ENCODE data around the gene TRPC4. TPM values are rescaled to one million over a fixed set of nuclear protein-coding genes. Genes with fewer than 3 reads are reported as not detected.

Gene TRPC4
- total RNA-seq, 1 experiment from 2014 or later, result 8.0 TPM

DNA sequence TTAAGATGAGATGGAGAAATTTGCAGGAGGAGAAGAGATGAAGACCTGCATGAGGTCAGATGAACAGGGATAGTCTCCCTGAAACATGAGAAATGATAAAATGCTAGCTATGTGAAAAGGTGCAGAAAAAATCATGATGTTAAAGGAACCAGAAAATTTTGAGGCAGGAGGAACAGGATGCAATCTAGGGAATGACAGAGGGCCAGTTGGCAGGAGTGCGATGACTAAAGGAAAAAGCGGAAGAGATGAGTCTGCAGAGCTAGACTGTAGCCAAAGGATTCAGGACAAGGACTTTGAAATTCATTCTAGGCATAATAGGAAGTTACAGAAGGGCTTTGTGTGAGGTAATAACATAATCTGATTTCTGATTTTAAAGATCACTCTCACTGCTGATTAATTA is 77.9 kb downstream of the TRPC4 start:
- peak overlapping the region; percentile 54; the same call in 1 of the 2 replicates for H3K27ac Mint-ChIP-seq
- no peaks in the 10 kb centered on the region for H3K27me3 Mint-ChIP-seq (ENCODE audit: low read depth)
- H3K36me3 Mint-ChIP-seq, result no peaks in the 10 kb centered on the region
- no peak for ATAC-seq
- ChIA-PET POLR2A (no interaction called here), CTCF (no interaction called here)
- H3K9me3 Mint-ChIP-seq, result no peaks in the 10 kb centered on the region
- H3K4me3 Mint-ChIP-seq, result no peak overlapping the region
- no peak for DNase-seq (ENCODE audit: low spot score)
- peaks cover 18% of the 10 kb centered on the region for H3K4me1 Mint-ChIP-seq
- TF ChIP-seq, protein P1, sequence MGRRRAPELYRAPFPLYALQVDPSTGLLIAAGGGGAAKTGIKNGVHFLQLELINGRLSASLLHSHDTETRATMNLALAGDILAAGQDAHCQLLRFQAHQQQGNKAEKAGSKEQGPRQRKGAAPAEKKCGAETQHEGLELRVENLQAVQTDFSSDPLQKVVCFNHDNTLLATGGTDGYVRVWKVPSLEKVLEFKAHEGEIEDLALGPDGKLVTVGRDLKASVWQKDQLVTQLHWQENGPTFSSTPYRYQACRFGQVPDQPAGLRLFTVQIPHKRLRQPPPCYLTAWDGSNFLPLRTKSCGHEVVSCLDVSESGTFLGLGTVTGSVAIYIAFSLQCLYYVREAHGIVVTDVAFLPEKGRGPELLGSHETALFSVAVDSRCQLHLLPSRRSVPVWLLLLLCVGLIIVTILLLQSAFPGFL (CRISPR knock-in tag; IDR thresholded peaks at IDR 0.05; ENCODE audit: borderline replicate concordance), result no peak
- TF ChIP-seq SOX15 (CRISPR knock-in tag; IDR thresholded peaks at IDR 0.05), result no peak
- TF ChIP-seq NR2C2 (CRISPR knock-in tag; IDR thresholded peaks at IDR 0.05), result no peak
- no peak for TF ChIP-seq FOXK1 (CRISPR knock-in tag; IDR thresholded peaks at IDR 0.05)
- TF ChIP-seq NFE2L1 (CRISPR knock-in tag; IDR thresholded peaks at IDR 0.05), result no peak
- no peak for TF ChIP-seq ATF1 (CRISPR knock-in tag; IDR thresholded peaks at IDR 0.05)
- TF ChIP-seq, protein P2, sequence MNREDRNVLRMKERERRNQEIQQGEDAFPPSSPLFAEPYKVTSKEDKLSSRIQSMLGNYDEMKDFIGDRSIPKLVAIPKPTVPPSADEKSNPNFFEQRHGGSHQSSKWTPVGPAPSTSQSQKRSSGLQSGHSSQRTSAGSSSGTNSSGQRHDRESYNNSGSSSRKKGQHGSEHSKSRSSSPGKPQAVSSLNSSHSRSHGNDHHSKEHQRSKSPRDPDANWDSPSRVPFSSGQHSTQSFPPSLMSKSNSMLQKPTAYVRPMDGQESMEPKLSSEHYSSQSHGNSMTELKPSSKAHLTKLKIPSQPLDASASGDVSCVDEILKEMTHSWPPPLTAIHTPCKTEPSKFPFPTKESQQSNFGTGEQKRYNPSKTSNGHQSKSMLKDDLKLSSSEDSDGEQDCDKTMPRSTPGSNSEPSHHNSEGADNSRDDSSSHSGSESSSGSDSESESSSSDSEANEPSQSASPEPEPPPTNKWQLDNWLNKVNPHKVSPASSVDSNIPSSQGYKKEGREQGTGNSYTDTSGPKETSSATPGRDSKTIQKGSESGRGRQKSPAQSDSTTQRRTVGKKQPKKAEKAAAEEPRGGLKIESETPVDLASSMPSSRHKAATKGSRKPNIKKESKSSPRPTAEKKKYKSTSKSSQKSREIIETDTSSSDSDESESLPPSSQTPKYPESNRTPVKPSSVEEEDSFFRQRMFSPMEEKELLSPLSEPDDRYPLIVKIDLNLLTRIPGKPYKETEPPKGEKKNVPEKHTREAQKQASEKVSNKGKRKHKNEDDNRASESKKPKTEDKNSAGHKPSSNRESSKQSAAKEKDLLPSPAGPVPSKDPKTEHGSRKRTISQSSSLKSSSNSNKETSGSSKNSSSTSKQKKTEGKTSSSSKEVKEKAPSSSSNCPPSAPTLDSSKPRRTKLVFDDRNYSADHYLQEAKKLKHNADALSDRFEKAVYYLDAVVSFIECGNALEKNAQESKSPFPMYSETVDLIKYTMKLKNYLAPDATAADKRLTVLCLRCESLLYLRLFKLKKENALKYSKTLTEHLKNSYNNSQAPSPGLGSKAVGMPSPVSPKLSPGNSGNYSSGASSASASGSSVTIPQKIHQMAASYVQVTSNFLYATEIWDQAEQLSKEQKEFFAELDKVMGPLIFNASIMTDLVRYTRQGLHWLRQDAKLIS (CRISPR knock-in tag; IDR thresholded peaks at IDR 0.05; ENCODE audit: borderline replicate concordance), result no peak
- TF ChIP-seq, protein P3, sequence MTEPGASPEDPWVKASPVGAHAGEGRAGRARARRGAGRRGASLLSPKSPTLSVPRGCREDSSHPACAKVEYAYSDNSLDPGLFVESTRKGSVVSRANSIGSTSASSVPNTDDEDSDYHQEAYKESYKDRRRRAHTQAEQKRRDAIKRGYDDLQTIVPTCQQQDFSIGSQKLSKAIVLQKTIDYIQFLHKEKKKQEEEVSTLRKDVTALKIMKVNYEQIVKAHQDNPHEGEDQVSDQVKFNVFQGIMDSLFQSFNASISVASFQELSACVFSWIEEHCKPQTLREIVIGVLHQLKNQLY (CRISPR knock-in tag; IDR thresholded peaks at IDR 0.05), result no peak
- TF ChIP-seq, protein P4, sequence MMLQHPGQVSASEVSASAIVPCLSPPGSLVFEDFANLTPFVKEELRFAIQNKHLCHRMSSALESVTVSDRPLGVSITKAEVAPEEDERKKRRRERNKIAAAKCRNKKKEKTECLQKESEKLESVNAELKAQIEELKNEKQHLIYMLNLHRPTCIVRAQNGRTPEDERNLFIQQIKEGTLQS (CRISPR knock-in tag; conservative IDR thresholded peaks at IDR 0.05), result no peak
- TF ChIP-seq SP1 (CRISPR knock-in tag; conservative IDR thresholded peaks at IDR 0.05), result no peak
- no peak for TF ChIP-seq NR1H2 (CRISPR knock-in tag; IDR thresholded peaks at IDR 0.05)
- TF ChIP-seq, protein P5, sequence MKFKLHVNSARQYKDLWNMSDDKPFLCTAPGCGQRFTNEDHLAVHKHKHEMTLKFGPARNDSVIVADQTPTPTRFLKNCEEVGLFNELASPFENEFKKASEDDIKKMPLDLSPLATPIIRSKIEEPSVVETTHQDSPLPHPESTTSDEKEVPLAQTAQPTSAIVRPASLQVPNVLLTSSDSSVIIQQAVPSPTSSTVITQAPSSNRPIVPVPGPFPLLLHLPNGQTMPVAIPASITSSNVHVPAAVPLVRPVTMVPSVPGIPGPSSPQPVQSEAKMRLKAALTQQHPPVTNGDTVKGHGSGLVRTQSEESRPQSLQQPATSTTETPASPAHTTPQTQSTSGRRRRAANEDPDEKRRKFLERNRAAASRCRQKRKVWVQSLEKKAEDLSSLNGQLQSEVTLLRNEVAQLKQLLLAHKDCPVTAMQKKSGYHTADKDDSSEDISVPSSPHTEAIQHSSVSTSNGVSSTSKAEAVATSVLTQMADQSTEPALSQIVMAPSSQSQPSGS (CRISPR knock-in tag; IDR thresholded peaks at IDR 0.05; ENCODE audit: borderline replicate concordance, low read depth), result no peak
- TF ChIP-seq, protein P6, sequence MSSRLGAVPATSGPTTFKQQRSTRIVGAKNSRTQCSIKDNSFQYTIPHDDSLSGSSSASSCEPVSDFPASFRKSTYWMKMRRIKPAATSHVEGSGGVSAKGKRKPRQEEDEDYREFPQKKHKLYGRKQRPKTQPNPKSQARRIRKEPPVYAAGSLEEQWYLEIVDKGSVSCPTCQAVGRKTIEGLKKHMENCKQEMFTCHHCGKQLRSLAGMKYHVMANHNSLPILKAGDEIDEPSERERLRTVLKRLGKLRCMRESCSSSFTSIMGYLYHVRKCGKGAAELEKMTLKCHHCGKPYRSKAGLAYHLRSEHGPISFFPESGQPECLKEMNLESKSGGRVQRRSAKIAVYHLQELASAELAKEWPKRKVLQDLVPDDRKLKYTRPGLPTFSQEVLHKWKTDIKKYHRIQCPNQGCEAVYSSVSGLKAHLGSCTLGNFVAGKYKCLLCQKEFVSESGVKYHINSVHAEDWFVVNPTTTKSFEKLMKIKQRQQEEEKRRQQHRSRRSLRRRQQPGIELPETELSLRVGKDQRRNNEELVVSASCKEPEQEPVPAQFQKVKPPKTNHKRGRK (CRISPR knock-in tag; IDR thresholded peaks at IDR 0.05; ENCODE audit: borderline replicate concordance), result no peak
- TF ChIP-seq, protein P7, sequence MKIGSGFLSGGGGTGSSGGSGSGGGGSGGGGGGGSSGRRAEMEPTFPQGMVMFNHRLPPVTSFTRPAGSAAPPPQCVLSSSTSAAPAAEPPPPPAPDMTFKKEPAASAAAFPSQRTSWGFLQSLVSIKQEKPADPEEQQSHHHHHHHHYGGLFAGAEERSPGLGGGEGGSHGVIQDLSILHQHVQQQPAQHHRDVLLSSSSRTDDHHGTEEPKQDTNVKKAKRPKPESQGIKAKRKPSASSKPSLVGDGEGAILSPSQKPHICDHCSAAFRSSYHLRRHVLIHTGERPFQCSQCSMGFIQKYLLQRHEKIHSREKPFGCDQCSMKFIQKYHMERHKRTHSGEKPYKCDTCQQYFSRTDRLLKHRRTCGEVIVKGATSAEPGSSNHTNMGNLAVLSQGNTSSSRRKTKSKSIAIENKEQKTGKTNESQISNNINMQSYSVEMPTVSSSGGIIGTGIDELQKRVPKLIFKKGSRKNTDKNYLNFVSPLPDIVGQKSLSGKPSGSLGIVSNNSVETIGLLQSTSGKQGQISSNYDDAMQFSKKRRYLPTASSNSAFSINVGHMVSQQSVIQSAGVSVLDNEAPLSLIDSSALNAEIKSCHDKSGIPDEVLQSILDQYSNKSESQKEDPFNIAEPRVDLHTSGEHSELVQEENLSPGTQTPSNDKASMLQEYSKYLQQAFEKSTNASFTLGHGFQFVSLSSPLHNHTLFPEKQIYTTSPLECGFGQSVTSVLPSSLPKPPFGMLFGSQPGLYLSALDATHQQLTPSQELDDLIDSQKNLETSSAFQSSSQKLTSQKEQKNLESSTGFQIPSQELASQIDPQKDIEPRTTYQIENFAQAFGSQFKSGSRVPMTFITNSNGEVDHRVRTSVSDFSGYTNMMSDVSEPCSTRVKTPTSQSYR (CRISPR knock-in tag; IDR thresholded peaks at IDR 0.05), result no peak
- TF ChIP-seq, protein P8, sequence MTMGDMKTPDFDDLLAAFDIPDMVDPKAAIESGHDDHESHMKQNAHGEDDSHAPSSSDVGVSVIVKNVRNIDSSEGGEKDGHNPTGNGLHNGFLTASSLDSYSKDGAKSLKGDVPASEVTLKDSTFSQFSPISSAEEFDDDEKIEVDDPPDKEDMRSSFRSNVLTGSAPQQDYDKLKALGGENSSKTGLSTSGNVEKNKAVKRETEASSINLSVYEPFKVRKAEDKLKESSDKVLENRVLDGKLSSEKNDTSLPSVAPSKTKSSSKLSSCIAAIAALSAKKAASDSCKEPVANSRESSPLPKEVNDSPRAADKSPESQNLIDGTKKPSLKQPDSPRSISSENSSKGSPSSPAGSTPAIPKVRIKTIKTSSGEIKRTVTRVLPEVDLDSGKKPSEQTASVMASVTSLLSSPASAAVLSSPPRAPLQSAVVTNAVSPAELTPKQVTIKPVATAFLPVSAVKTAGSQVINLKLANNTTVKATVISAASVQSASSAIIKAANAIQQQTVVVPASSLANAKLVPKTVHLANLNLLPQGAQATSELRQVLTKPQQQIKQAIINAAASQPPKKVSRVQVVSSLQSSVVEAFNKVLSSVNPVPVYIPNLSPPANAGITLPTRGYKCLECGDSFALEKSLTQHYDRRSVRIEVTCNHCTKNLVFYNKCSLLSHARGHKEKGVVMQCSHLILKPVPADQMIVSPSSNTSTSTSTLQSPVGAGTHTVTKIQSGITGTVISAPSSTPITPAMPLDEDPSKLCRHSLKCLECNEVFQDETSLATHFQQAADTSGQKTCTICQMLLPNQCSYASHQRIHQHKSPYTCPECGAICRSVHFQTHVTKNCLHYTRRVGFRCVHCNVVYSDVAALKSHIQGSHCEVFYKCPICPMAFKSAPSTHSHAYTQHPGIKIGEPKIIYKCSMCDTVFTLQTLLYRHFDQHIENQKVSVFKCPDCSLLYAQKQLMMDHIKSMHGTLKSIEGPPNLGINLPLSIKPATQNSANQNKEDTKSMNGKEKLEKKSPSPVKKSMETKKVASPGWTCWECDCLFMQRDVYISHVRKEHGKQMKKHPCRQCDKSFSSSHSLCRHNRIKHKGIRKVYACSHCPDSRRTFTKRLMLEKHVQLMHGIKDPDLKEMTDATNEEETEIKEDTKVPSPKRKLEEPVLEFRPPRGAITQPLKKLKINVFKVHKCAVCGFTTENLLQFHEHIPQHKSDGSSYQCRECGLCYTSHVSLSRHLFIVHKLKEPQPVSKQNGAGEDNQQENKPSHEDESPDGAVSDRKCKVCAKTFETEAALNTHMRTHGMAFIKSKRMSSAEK (CRISPR knock-in tag; IDR thresholded peaks at IDR 0.05; ENCODE audit: borderline replicate concordance), result no peak
- TF ChIP-seq ELF4 (CRISPR knock-in tag; IDR thresholded peaks at IDR 0.05; ENCODE audit: low read depth), result no peak
- TF ChIP-seq, protein P9, sequence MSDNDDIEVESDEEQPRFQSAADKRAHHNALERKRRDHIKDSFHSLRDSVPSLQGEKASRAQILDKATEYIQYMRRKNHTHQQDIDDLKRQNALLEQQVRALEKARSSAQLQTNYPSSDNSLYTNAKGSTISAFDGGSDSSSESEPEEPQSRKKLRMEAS (CRISPR knock-in tag; IDR thresholded peaks at IDR 0.05), result no peak
- TF ChIP-seq ZNF138 (CRISPR knock-in tag; conservative IDR thresholded peaks at IDR 0.05), result no peak

Data from WTC11 (cell line).